ENCODE results near the gene TAF4. TPM values are rescaled to one million over a fixed set of nuclear protein-coding genes. Genes with fewer than 3 reads are reported as not detected.

The TAF4 gene
- total and polyA plus RNA-seq, 8 donors, result 5.7 to 15.2 (median 8.4) TPM

DNA sequence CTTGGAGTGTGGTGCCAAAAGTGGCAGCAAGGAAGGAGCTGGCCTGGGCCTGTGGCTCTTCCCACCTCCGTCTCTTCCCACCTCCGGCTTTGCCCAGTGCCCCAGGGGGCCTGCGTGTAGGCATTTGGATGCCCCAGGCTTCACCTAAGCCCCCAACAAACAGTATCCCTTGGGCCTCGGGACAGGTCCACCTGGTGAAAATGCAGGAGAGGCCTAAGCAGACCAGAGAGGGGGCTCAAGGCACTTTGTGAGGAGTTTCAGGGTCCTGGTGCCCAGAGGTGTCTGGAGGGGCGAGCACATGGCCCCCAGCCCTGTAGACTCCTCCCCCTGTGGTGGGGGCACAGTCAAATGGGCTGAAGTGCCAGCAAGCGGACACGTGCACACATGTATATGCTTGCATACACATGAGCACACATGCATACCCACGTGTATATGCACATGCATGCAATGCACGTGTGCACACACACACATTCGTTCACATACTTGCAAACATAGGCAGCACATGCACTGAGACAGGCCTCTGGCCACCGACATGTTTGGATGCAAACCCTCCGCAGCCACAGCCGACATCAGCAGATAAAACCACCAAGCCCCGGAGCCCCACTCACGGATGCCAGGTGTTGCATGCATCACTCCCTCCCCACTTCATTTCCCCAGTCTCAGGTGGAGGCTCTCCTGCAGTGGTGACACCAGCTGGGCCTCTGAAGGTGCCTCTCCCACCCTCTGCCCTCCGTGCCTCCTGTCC lies 124.5 kb downstream of the TAF4 start:
- ATAC-seq (no peak), FAIRE-seq (no peak), DNase-seq (peak in 1 of 6 donors; percentile 33)
- no peak overlapping the region for H3K4me3 ChIP-seq
- H3K9me3 ChIP-seq, result no peaks in the 10 kb centered on the region
- H3K4me1 ChIP-seq, result no peaks in the 10 kb centered on the region
- WGBS, 2 donors, result 80 to 85% methylated on average over 16 of the region's 16 CpGs
- no peak overlapping the region for H3K27ac ChIP-seq
- TF ChIP-seq, protein P1, sequence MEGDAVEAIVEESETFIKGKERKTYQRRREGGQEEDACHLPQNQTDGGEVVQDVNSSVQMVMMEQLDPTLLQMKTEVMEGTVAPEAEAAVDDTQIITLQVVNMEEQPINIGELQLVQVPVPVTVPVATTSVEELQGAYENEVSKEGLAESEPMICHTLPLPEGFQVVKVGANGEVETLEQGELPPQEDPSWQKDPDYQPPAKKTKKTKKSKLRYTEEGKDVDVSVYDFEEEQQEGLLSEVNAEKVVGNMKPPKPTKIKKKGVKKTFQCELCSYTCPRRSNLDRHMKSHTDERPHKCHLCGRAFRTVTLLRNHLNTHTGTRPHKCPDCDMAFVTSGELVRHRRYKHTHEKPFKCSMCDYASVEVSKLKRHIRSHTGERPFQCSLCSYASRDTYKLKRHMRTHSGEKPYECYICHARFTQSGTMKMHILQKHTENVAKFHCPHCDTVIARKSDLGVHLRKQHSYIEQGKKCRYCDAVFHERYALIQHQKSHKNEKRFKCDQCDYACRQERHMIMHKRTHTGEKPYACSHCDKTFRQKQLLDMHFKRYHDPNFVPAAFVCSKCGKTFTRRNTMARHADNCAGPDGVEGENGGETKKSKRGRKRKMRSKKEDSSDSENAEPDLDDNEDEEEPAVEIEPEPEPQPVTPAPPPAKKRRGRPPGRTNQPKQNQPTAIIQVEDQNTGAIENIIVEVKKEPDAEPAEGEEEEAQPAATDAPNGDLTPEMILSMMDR (IDR thresholded peaks at IDR 0.05), result no peak
- H3K36me3 ChIP-seq, result no peaks in the 10 kb centered on the region
- no peaks in the 10 kb centered on the region for H3K27me3 ChIP-seq
- intact Hi-C loops (cut with DNase I), result no loop called here

- Histone ChIP-seq H3K9me3 (no peaks in the 10 kb centered on the region), H3K36me3 (no peaks in the 10 kb centered on the region), H3K4me1 (no peaks in the 10 kb centered on the region), H3K4me3 (no peak overlapping the region), H3K27me3 (no peaks in the 10 kb centered on the region), H3K27ac (no peak overlapping the region)
- FAIRE-seq (no peak), DNase-seq (no peak), ATAC-seq (no peak)
- WGBS, 2 donors, result 87 to 92% methylated on average over 17 of the region's 17 CpGs
- TF ChIP-seq, protein P1 (IDR thresholded peaks at IDR 0.05), result no peak
- intact Hi-C loops (cut with DNase I), result no loop called here
Observed at GRCh38 chr20:61940491-61940890, 125.2 kb downstream of the TAF4 start.

DNA sequence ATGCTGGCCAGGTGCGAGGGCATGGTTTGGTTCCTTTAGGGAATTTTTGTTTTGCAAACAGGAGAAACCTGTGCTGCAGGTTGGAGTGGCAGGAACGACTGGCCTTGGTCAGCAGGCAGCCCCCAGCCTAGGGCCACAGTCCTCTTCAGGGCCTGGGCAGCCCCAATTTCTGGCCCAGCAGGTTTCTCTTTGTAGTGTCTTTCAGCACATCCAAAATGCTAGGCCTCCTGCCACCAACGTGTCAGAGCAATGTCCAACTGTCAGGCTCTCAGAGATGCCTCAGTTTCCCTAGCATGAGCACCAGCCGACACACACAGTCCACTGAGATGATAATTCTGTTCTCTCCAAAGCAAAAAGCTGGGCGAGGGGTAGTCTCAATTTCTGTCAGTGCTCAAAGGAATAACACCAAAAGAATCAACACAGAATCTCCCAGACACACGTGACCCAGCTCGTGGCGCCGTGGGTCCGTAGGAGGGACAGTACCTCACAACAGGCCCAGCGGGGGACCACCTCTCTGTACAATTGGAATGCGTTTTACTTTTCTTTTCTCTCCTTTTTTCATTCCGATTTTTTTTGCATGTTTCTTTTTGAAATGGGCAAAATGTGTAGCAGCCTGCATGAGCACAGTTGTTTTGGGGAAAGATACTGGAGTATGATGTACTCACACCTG lies 125.9 kb downstream of the TAF4 start:
- no peak overlapping the region for H3K4me3 ChIP-seq
- intact Hi-C loops (cut with DNase I), result no loop called here

DNA sequence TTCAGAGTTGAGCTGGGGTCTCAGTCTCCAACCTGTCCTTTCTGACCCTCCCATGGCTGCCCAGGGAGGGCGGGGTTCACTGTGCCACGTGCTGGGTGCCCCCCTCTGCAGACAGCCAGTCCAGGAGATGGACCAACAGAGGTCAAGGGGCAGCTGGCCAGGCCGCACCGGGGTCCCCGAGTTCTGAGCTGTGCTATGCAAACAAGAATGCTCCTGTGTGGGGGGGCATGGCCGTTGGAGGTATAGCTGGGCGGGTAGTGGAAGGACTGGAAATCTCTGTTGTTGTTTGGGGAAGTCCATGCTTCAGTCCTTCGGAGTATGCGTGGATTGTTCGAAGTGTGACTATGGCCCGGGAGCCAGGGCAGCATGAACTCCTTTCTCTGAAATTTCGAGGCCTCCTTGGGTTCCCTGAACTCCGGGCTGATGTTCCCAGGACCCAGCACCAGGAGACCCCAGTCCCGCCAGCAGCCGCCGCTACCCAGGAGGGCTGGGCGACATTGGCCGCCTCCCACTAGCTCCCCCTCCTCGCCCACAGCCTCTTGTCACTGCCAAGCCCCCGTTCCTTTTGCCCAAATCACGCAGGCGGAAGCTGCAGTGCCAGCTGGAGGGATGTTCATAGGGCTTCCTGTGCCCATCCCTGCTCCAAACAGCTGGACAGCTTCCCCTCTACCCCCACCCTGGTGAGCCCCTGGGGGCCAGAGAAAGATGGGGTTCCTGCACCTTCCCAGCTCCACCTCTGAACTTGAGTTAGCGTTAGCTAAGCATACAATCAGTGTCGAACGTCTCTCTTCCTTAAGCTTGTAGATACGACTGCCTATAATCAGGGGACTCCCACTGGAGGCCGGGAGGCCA lies 126.6 kb downstream of the TAF4 start:
- Histone ChIP-seq H3K36me3 (no peaks in the 10 kb centered on the region), H3K27me3 (no peaks in the 10 kb centered on the region), H3K4me1 (no peaks in the 10 kb centered on the region), H3K4me3 (no peak overlapping the region), H3K9me3 (no peaks in the 10 kb centered on the region), H3K27ac (no peak overlapping the region)
- TF ChIP-seq, protein P1 (IDR thresholded peaks at IDR 0.05), result no peak
- intact Hi-C loops (cut with DNase I), result no loop called here
- DNase-seq, result peak in 2 of 6 donors; percentile 48 to 57
- WGBS, 2 donors, result 81 to 86% methylated on average over 27 of the region's 27 CpGs
- no peak for ATAC-seq
- FAIRE-seq, result no peak

More for the DNA sequence above, 125.9 kb downstream of the TAF4 start:
- 75 to 81% methylated on average over 13 of the region's 13 CpGs for WGBS, 2 donors
- no peak for FAIRE-seq
- ATAC-seq, result no peak
- TF ChIP-seq, protein P1 (IDR thresholded peaks at IDR 0.05), result no peak
- H3K27me3 ChIP-seq, result no peaks in the 10 kb centered on the region
- DNase-seq, result no peak
- H3K27ac ChIP-seq, result no peak overlapping the region
- no peaks in the 10 kb centered on the region for H3K9me3 ChIP-seq
- no peaks in the 10 kb centered on the region for H3K36me3 ChIP-seq
- H3K4me1 ChIP-seq, result no peaks in the 10 kb centered on the region
